ENCODE measurements around the gene MUC20. TPM values are rescaled to one million over a fixed set of nuclear protein-coding genes. Genes with fewer than 3 reads are reported as not detected.
"Not testable (repeated sequence)": the region's sequence is repeated elsewhere in the genome, so short reads cannot be mapped to it uniquely, and the experiment has no call there.

MUC20 gene
- total RNA-seq, 1 donor from 2014 or later = 0.21 TPM

GRCh38 chr3:195768414-195768813 is 47.6 kb downstream of the MUC20 start:
- Mint-ChIP-seq H3K27me3 (ENCODE audit: unreplicated experiment) (peaks cover 10% of the 10 kb centered on the region), H3K9me3 (ENCODE audit: unreplicated experiment) (no peaks in the 10 kb centered on the region)
- no peak for TF ChIP-seq CTCF (IDR thresholded peaks at IDR 0.05; ENCODE audit: unreplicated experiment)

GRCh38 chr3:195768831-195769303 is 48.1 kb downstream of the MUC20 start:
- Mint-ChIP-seq H3K9me3 (ENCODE audit: unreplicated experiment) (no peaks in the 10 kb centered on the region), H3K27ac (ENCODE audit: unreplicated experiment) (no peak overlapping the region), H3K4me3 (ENCODE audit: unreplicated experiment) (no peak overlapping the region), H3K27me3 (ENCODE audit: unreplicated experiment) (peaks cover 10% of the 10 kb centered on the region), H3K4me1 (ENCODE audit: unreplicated experiment) (no peaks in the 10 kb centered on the region), H3K36me3 (ENCODE audit: low read depth, unreplicated experiment) (peaks cover 8% of the 10 kb centered on the region)
- no peak for DNase-seq (ENCODE audit: low spot score)
- TF ChIP-seq CTCF (IDR thresholded peaks at IDR 0.05; ENCODE audit: unreplicated experiment) = no peak

More at GRCh38 chr3:195768414-195768813, 47.6 kb downstream of the MUC20 start:
- no peak for DNase-seq (ENCODE audit: low spot score)
- H3K27ac Mint-ChIP-seq (ENCODE audit: unreplicated experiment) = no peak overlapping the region
- H3K4me1 Mint-ChIP-seq (ENCODE audit: unreplicated experiment) = peaks cover under 1% of the 10 kb centered on the region
- peaks cover 8% of the 10 kb centered on the region for H3K36me3 Mint-ChIP-seq (ENCODE audit: low read depth, unreplicated experiment)
- no peak overlapping the region for H3K4me3 Mint-ChIP-seq (ENCODE audit: unreplicated experiment)

- Mint-ChIP-seq H3K27me3 (ENCODE audit: unreplicated experiment) (peaks cover 7% of the 10 kb centered on the region), H3K4me1 (ENCODE audit: unreplicated experiment) (no peaks in the 10 kb centered on the region), H3K36me3 (ENCODE audit: low read depth, unreplicated experiment) (peaks cover 8% of the 10 kb centered on the region), H3K4me3 (ENCODE audit: unreplicated experiment) (no peak overlapping the region), H3K27ac (ENCODE audit: unreplicated experiment) (no peak overlapping the region), H3K9me3 (ENCODE audit: unreplicated experiment) (no peaks in the 10 kb centered on the region)
- no peak for DNase-seq (ENCODE audit: low spot score)
- TF ChIP-seq CTCF (IDR thresholded peaks at IDR 0.05; ENCODE audit: unreplicated experiment) = no peak
Observed at GRCh38 chr3:195769551-195769950, 48.8 kb downstream of the MUC20 start.

- DNase-seq (ENCODE audit: low spot score) = no peak
- Mint-ChIP-seq H3K4me3 (ENCODE audit: unreplicated experiment) (no peak overlapping the region), H3K9me3 (ENCODE audit: unreplicated experiment) (no peaks in the 10 kb centered on the region), H3K27me3 (ENCODE audit: unreplicated experiment) (peaks cover 8% of the 10 kb centered on the region), H3K4me1 (ENCODE audit: unreplicated experiment) (no peaks in the 10 kb centered on the region), H3K27ac (ENCODE audit: unreplicated experiment) (no peak overlapping the region), H3K36me3 (ENCODE audit: low read depth, unreplicated experiment) (peaks cover 8% of the 10 kb centered on the region)
- TF ChIP-seq CTCF (IDR thresholded peaks at IDR 0.05; ENCODE audit: unreplicated experiment) = no peak
Observed at GRCh38 chr3:195770081-195770840, 49.5 kb downstream of the MUC20 start.

- H3K27ac Mint-ChIP-seq (ENCODE audit: unreplicated experiment); DNase-seq (ENCODE audit: low spot score); H3K4me1 Mint-ChIP-seq (ENCODE audit: unreplicated experiment); H3K36me3 Mint-ChIP-seq (ENCODE audit: low read depth, unreplicated experiment); H3K9me3 Mint-ChIP-seq (ENCODE audit: unreplicated experiment); H3K27me3 Mint-ChIP-seq (ENCODE audit: unreplicated experiment); H3K4me3 Mint-ChIP-seq (ENCODE audit: unreplicated experiment): not testable (repeated sequence)
Observed at GRCh38 chr3:195770841-195771645, 50.3 kb downstream of the MUC20 start.

Measured in endothelial cell (in vitro differentiated cells).